ENCODE results near the gene FGFBP3. TPM values are rescaled to one million over a fixed set of nuclear protein-coding genes. Genes with fewer than 3 reads are reported as not detected.

FGFBP3 gene
- total and polyA plus RNA-seq, 2 donors (not counting 3 experiments of a cell fraction or from before 2014, with no cell fraction given) = 0.11 to 0.38 TPM

DNA sequence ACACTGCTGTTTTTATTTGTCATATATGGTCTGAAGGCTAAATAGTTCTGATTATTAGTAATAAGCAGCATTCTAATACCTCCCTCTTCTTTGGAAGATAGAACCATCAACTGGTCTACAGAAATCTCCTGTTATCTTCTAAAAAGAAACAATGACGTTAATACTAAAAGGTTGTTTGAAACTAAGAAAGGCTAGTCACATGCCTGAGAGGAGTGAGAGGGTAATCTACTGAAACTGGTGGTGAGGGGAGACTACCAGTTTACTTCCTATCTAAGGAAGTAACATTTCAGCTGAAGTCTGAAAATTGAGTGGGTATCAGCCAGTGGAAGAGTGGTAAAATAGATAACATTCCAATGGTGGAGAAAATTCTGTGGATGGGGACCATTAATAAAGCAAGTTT lies 48.4 kb downstream of the FGFBP3 start:
- Histone ChIP-seq H3K4me2 (ENCODE audit: insufficient read depth, low read length) (no peak overlapping the region), H3K9me3 (replicated peaks; ENCODE audit: control insufficient read depth, insufficient read depth, low read length) (no peaks in the 10 kb centered on the region), H3K9ac (replicated peaks; ENCODE audit: extremely low read depth, insufficient read depth, low read length) (no peak overlapping the region), H3K27me3 (ENCODE audit: control insufficient read depth in 2 of 2, insufficient read depth in 2 of 2, low read length in 2 of 2) (no peaks in the 10 kb centered on the region), H3K36me3 (ENCODE audit: control insufficient read depth in 2 of 2, extremely low read depth in 1 of 2, insufficient read depth in 2 of 2, low read length in 2 of 2) (peaks cover 6 to 17% of the 10 kb centered on the region in 2 experiments), H2AFZ (ENCODE audit: low read depth, low read length) (no peak overlapping the region), H4K20me1 (replicated peaks; ENCODE audit: control insufficient read depth, extremely low read depth, insufficient read depth, low read length) (no peaks in the 10 kb centered on the region), H3K4me1 (ENCODE audit: control insufficient read depth, extremely low read depth, insufficient read depth, low read length) (no peaks in the 10 kb centered on the region), H3K4me3 (replicated peaks in 1 of 3; ENCODE audit: insufficient read depth in 1 of 3, low read depth in 1 of 3, low read length in 3 of 3) (no peak overlapping the region), H3K9me1 (replicated peaks; ENCODE audit: control insufficient read depth, extremely low read depth, insufficient read depth, low read length) (no peaks in the 10 kb centered on the region), H3K27ac (ENCODE audit: insufficient read depth, low read depth, low read length) (no peak overlapping the region), H3K79me2 (ENCODE audit: control insufficient read depth, insufficient read depth, low read length) (no peaks in the 10 kb centered on the region)
- ChIA-PET CTCF (no interaction called here), POLR2A (no interaction called here)
- intact Hi-C loops (cut with micrococcal nuclease) = no loop called here
- no TSS peak for BruUV-seq (replicated peaks)
- no peak for DNase-seq (ENCODE audit: low read depth, low spot score)
- TF ChIP-seq GATA2 (IDR thresholded peaks at IDR 0.05; ENCODE audit: insufficient read depth, insufficient read length, low read depth, low read length) (no peak), POLR2A (IDR thresholded peaks at IDR 0.05; ENCODE audit: low read depth, low read length) (no peak), POLR2AphosphoS5 (IDR thresholded peaks at IDR 0.05; ENCODE audit: insufficient read depth, low read depth, low read length) (no peak), EZH2 (IDR thresholded peaks at IDR 0.05; ENCODE audit: borderline replicate concordance, low read depth, low read length, severe bottlenecking) (no peak), FOS (IDR thresholded peaks at IDR 0.05; ENCODE audit: borderline replicate concordance, insufficient read depth, low read length) (no peak), JUN (IDR thresholded peaks at IDR 0.05; ENCODE audit: borderline replicate concordance, insufficient read depth, insufficient read length, low read depth) (no peak), MYC (IDR thresholded peaks at IDR 0.05; ENCODE audit: low read depth, low read length) (no peak)
- TF ChIP-seq, protein P1, sequence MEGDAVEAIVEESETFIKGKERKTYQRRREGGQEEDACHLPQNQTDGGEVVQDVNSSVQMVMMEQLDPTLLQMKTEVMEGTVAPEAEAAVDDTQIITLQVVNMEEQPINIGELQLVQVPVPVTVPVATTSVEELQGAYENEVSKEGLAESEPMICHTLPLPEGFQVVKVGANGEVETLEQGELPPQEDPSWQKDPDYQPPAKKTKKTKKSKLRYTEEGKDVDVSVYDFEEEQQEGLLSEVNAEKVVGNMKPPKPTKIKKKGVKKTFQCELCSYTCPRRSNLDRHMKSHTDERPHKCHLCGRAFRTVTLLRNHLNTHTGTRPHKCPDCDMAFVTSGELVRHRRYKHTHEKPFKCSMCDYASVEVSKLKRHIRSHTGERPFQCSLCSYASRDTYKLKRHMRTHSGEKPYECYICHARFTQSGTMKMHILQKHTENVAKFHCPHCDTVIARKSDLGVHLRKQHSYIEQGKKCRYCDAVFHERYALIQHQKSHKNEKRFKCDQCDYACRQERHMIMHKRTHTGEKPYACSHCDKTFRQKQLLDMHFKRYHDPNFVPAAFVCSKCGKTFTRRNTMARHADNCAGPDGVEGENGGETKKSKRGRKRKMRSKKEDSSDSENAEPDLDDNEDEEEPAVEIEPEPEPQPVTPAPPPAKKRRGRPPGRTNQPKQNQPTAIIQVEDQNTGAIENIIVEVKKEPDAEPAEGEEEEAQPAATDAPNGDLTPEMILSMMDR (IDR thresholded peaks at IDR 0.05; ENCODE audit: extremely low read depth in 1 of 2, insufficient read depth in 1 of 2, low read depth in 1 of 2, low read length in 2 of 2) = no peak
- TF ChIP-seq, protein P2, sequence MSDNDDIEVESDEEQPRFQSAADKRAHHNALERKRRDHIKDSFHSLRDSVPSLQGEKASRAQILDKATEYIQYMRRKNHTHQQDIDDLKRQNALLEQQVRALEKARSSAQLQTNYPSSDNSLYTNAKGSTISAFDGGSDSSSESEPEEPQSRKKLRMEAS (IDR thresholded peaks at IDR 0.05; ENCODE audit: insufficient read depth, insufficient read length) = no peak
- dilution Hi-C loops (cut with MboI; ENCODE audit: extremely low pct_ligation_motif_present, low sequenced_read_pairs) = no loop called here
- FAIRE-seq = no peak

Measured in endothelial cell of umbilical vein (primary cell).